Endothelial cell of umbilical vein (primary cell): ENCODE measurements around the gene CLDN2. TPM values are rescaled to one million over a fixed set of nuclear protein-coding genes. Genes with fewer than 3 reads are reported as not detected.

Source experiments
- BruUV-seq: library from RNA; stranded (reverse); fragments of 400-500 nt; replicated peaks from 2 replicates; lab custom pipeline; 2021; lab: Mats Ljungman, UMichigan
- CTCF ChIA-PET: fragments of 300-600, 350-600 bp; sonication (Branson Sonifier 250); formaldehyde crosslinking; loops from one replicate; lab custom pipeline; 2021; ENCODE audit warnings: antibody characterized with exemption, inconsistent platforms; lab: Charles Lee
- POLR2A ChIA-PET: fragments of 300-600, 350-600 bp; sonication (Branson Sonifier 250); formaldehyde crosslinking; loops from one replicate; lab custom pipeline; 2021; ENCODE audit warnings: antibody characterized with exemption, inconsistent platforms; lab: Charles Lee
- DNase-seq: peaks from one replicate; pipeline ENCODE4 v3.0.0-alpha.2; 2011; ENCODE audit warnings: low read depth, low spot score
- FAIRE-seq: peaks from 2 replicates; lab custom pipeline; 2011; peaks lifted over from hg19 to GRCh38; lab: Jason Lieb, UNC
- H2AFZ ChIP-seq: 2 replicates; pipeline ENCODE4 v1.6.0; 2012; ENCODE audit warnings: low read depth, low read length, control low read depth, inconsistent platforms
- H3K27ac ChIP-seq: 2 replicates; pipeline ENCODE4 v1.5.1; 2011; ENCODE audit warnings: low read depth, mild to moderate bottlenecking, control low read depth, low read length, moderate library complexity; ENCODE audit not compliant: insufficient read depth
- H3K27me3 ChIP-seq, 2 experiments: 2 replicates each; pipeline versions ENCODE4 v1.6.0 to v1.6.1; 2011; ENCODE audit warnings: low read length in 2 of 2, mixed read lengths in 1 of 2; ENCODE audit not compliant: control insufficient read depth in 2 of 2, insufficient read depth in 2 of 2
- H3K36me3 ChIP-seq, 2 experiments: 2 replicates in 1 of 2; 3 replicates in 1 of 2; pipeline ENCODE4 v1.5.1; 2011; ENCODE audit warnings: low read length in 2 of 2, mild to moderate bottlenecking in 1 of 2, moderate library complexity in 1 of 2; ENCODE audit not compliant: control insufficient read depth in 2 of 2, insufficient read depth in 2 of 2; ENCODE audit errors: extremely low read depth in 1 of 2
- H3K4me1 ChIP-seq: 3 replicates; pipeline ENCODE4 v1.5.1; 2011; ENCODE audit warnings: mild to moderate bottlenecking, low read length; ENCODE audit not compliant: control insufficient read depth, insufficient read depth; ENCODE audit errors: extremely low read depth
- H3K4me2 ChIP-seq: 2 replicates; pipeline ENCODE4 v1.6.1; 2011; ENCODE audit warnings: low read length, control low read depth, mixed read lengths; ENCODE audit not compliant: insufficient read depth
- H3K4me3 ChIP-seq, 3 experiments: fragments of 200-600 bp in 1 of 3; sonication (generic), shearing (Covaris generic) in 1 of 3; replicated peaks in 1 of 3; 2 replicates each; pipeline ENCODE4 v1.5.1; 2011 to 2016; ENCODE audit warnings: control low read depth in 3 of 3, low read length in 3 of 3, mild to moderate bottlenecking in 2 of 3, inconsistent platforms in 1 of 3, low read depth in 1 of 3, moderate library complexity in 1 of 3; ENCODE audit not compliant: insufficient read depth in 1 of 3
- H3K79me2 ChIP-seq: 2 replicates; pipeline ENCODE4 v1.6.0; 2012; ENCODE audit warnings: low read length, inconsistent platforms; ENCODE audit not compliant: control insufficient read depth, insufficient read depth
- H3K9ac ChIP-seq: replicated peaks from 2 replicates; pipeline ENCODE3; 2011; ENCODE audit warnings: low read length, control low read depth; ENCODE audit not compliant: insufficient read depth; ENCODE audit errors: extremely low read depth
- H3K9me1 ChIP-seq: replicated peaks from 3 replicates; pipeline ENCODE4 v1.6.0; 2011; ENCODE audit warnings: mild to moderate bottlenecking, low read length; ENCODE audit not compliant: control insufficient read depth, insufficient read depth; ENCODE audit errors: extremely low read depth
- H3K9me3 ChIP-seq: replicated peaks from 2 replicates; pipeline ENCODE4 v1.5.1; 2012; ENCODE audit warnings: low read length, inconsistent platforms; ENCODE audit not compliant: control insufficient read depth, insufficient read depth
- H4K20me1 ChIP-seq: replicated peaks from 2 replicates; pipeline ENCODE3; 2011; ENCODE audit warnings: mild to moderate bottlenecking, low read length; ENCODE audit not compliant: control insufficient read depth, insufficient read depth; ENCODE audit errors: extremely low read depth
- CTCF ChIP-seq, 2 donors: IDR thresholded peaks; 1 replicate in 1 of 2; 2 replicates in 1 of 2; pipeline ENCODE4 v1.5.1; 2011; ENCODE audit warnings: low read length in 2 of 2, mild to moderate bottlenecking in 2 of 2, moderate library complexity in 2 of 2, control low read depth in 1 of 2, inconsistent platforms in 1 of 2, low read depth in 1 of 2; ENCODE audit not compliant: insufficient read depth in 1 of 2; ENCODE audit errors: extremely low read depth in 1 of 2
- EZH2 ChIP-seq: IDR thresholded peaks from 2 replicates; pipeline ENCODE4 v1.6.1; 2012; ENCODE audit warnings: borderline replicate concordance, low read depth, mild to moderate bottlenecking, moderate library complexity, low read length, inconsistent platforms; ENCODE audit not compliant: severe bottlenecking
- FOS ChIP-seq: IDR thresholded peaks from 2 replicates; pipeline ENCODE4 v1.6.1; 2011; ENCODE audit warnings: mild to moderate bottlenecking, low read length, moderate library complexity, borderline replicate concordance; ENCODE audit not compliant: insufficient read depth
- GATA2 ChIP-seq: IDR thresholded peaks from 2 replicates; pipeline ENCODE4 v1.7.0; 2011; ENCODE audit warnings: low read depth, mild to moderate bottlenecking, moderate library complexity, mixed read lengths, low read length; ENCODE audit not compliant: insufficient read length, insufficient read depth
- JUN ChIP-seq: IDR thresholded peaks from 2 replicates; pipeline ENCODE4 v1.6.1; 2011; ENCODE audit warnings: borderline replicate concordance, low read depth; ENCODE audit not compliant: insufficient read length, insufficient read depth
- MAX ChIP-seq: IDR thresholded peaks from 2 replicates; pipeline ENCODE4 v1.6.1; 2011; ENCODE audit not compliant: insufficient read depth, insufficient read length
- MYC ChIP-seq: IDR thresholded peaks from one replicate; pipeline ENCODE4 v1.6.1; 2011; ENCODE audit warnings: mild to moderate bottlenecking, low read depth, low read length
- POLR2A ChIP-seq: IDR thresholded peaks from 2 replicates; pipeline ENCODE4 v1.6.1; 2012; ENCODE audit warnings: low read depth, mild to moderate bottlenecking, control low read depth, low read length
- POLR2AphosphoS5 ChIP-seq: IDR thresholded peaks from 2 replicates; pipeline ENCODE4 v1.6.1; 2012; ENCODE audit warnings: low read depth, mild to moderate bottlenecking, control low read depth, low read length, moderate library complexity; ENCODE audit not compliant: insufficient read depth
- dilution Hi-C: fragments of 300-500 bp; cut with MboI; formaldehyde crosslinking; loops from one replicate; pipeline ENCODE4 v1.15.0; 2019; ENCODE audit warnings: low sequenced_read_pairs; ENCODE audit not compliant: extremely low pct_ligation_motif_present
- intact Hi-C: fragments of 100-400 bp; cut with micrococcal nuclease; formaldehyde crosslinking; loops from one replicate; pipeline ENCODE4 v1.10.0; 2022
- polyA plus RNA-seq, 4 experiments: library from polyadenylated mRNA; depleted of rRNA in 3 of 4; stranded (reverse) in 3 of 4; unstranded in 1 of 4; fragments of >200 nt; gene quantifications; 2 replicates each; pipeline versions ENCODE4 v1.2.1 to v1.2.3, GENCODE V29; 2011 to 2012; ENCODE audit warnings: missing spikeins in 1 of 4
- total RNA-seq: library from RNA; stranded (reverse); gene quantifications from 2 replicates; pipeline ENCODE4 v1.2.3, GENCODE V29; 2021

Gene CLDN2
- total and polyA plus RNA-seq, 2 donors (not counting 3 experiments of a cell fraction or from before 2014, with no cell fraction given): not detected

- H3K9me3 ChIP-seq: no peaks in the 10 kb centered on the region
- intact Hi-C loops (no loop called here), dilution Hi-C loops (no loop called here)
- DNase-seq (no peak), FAIRE-seq (no peak)
- H3K4me1 ChIP-seq: no peaks in the 10 kb centered on the region
- no peak overlapping the region for H3K9ac ChIP-seq
- no peaks in the 10 kb centered on the region for H3K36me3 ChIP-seq
- no peak overlapping the region for H3K4me3 ChIP-seq
- no peaks in the 10 kb centered on the region for H3K27me3 ChIP-seq
- ChIA-PET POLR2A (no interaction called here), CTCF (no interaction called here)
- no peaks in the 10 kb centered on the region for H3K79me2 ChIP-seq
- H3K27ac ChIP-seq: no peak overlapping the region
- no TSS peak for BruUV-seq
- H2AFZ ChIP-seq: no peak overlapping the region
- no peaks in the 10 kb centered on the region for H4K20me1 ChIP-seq
- no peak overlapping the region for H3K4me2 ChIP-seq
- no peak for TF ChIP-seq EZH2
- TF ChIP-seq FOS: no peak
- TF ChIP-seq JUN: no peak
- no peak for TF ChIP-seq MYC
- no peak for TF ChIP-seq MAX
- no peak for TF ChIP-seq GATA2
- no peak for TF ChIP-seq POLR2A
- TF ChIP-seq CTCF (IDR thresholded peaks at IDR 0.05; ENCODE audit: extremely low read depth in 1 of 2, insufficient read depth in 1 of 2, low read depth in 1 of 2, low read length in 2 of 2): no peak
- TF ChIP-seq POLR2AphosphoS5: no peak
- H3K9me1 ChIP-seq: no peaks in the 10 kb centered on the region
These were observed 52.7 kb downstream of the CLDN2 start for GRCh38 chrX:106972896-106973295.
